PC-3 (cell line): ENCODE data around the gene SH3D19.

Experiments
- EZH2 ChIP-seq: fragments of 300-600 bp; sonication (generic); IDR thresholded peaks from one replicate; pipeline ENCODE4 v1.6.1; 2017; ENCODE audit warnings: antibody characterized with exemption, mild to moderate bottlenecking, low read length; ENCODE audit not compliant: unreplicated experiment
- EZH2phosphoT487 ChIP-seq: fragments of 300-600 bp; sonication (generic); IDR thresholded peaks from 2 replicates; pipeline ENCODE4 v1.6.1; 2018; ENCODE audit warnings: mild to moderate bottlenecking, antibody characterized with exemption, low read length, borderline replicate concordance
- TF ChIP-seq, protein P1 (sequence below): fragments of 300-600 bp; sonication (generic); conservative IDR thresholded peaks from 2 replicates; pipeline ENCODE4 v1.5.1; 2017; ENCODE audit warnings: antibody characterized with exemption, low read depth, mild to moderate bottlenecking, low read length

DNA sequence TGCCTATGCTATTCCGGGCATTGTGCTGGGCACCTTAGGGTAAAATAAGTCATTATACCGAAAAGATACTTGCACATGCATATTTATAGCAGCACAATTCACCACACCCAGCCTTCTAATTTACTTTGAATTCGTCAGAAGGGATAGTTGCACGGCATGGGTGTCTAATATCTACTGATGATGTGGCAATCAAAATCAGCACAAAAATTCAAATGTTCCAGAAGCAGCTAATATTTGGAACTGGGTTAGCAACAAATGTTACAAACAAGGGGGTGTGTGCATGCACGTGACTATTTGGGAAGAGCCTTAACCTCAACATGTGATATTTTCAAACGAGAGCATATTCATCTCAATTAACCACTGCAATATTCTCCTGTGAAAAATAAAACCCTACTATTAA lies 128.2 kb downstream of the SH3D19 start:
- no peak for TF ChIP-seq EZH2
- TF ChIP-seq, protein P1, sequence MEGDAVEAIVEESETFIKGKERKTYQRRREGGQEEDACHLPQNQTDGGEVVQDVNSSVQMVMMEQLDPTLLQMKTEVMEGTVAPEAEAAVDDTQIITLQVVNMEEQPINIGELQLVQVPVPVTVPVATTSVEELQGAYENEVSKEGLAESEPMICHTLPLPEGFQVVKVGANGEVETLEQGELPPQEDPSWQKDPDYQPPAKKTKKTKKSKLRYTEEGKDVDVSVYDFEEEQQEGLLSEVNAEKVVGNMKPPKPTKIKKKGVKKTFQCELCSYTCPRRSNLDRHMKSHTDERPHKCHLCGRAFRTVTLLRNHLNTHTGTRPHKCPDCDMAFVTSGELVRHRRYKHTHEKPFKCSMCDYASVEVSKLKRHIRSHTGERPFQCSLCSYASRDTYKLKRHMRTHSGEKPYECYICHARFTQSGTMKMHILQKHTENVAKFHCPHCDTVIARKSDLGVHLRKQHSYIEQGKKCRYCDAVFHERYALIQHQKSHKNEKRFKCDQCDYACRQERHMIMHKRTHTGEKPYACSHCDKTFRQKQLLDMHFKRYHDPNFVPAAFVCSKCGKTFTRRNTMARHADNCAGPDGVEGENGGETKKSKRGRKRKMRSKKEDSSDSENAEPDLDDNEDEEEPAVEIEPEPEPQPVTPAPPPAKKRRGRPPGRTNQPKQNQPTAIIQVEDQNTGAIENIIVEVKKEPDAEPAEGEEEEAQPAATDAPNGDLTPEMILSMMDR: no peak
- no peak for TF ChIP-seq EZH2phosphoT487
